Transverse colon (tissue), 4 donors: Measurements from ENCODE around the gene C6orf120. TPM values are rescaled to one million over a fixed set of nuclear protein-coding genes. Genes with fewer than 3 reads are reported as not detected.

Experiments used
- DNase-seq: peaks from one replicate; pipeline ENCODE4 v3.0.0-alpha.2; 2019
- H3K27ac ChIP-seq, 4 donors: fragments of 200-600 bp; sonication (generic); 2 replicates each; pipeline ENCODE4 v1.5.1; 2016 to 2018; ENCODE audit warnings: inconsistent platforms in 4 of 4
- H3K27me3 ChIP-seq: fragments of 200-600 bp; sonication (generic); 2 replicates; pipeline ENCODE4 v1.5.1; 2017; ENCODE audit warnings: inconsistent platforms
- H3K36me3 ChIP-seq, 4 donors: fragments of 200-600 bp; sonication (generic); 2 replicates each; pipeline ENCODE4 v1.5.1; 2017 to 2019; ENCODE audit warnings: inconsistent platforms in 4 of 4
- H3K4me1 ChIP-seq, 4 donors: fragments of 200-600 bp; sonication (generic); 2 replicates each; pipeline ENCODE4 v1.5.1; 2017 to 2020; ENCODE audit warnings: inconsistent platforms in 4 of 4
- H3K4me3 ChIP-seq, 4 donors: fragments of 200-600 bp; sonication (generic); 1 replicate in 1 of 4; 2 replicates in 3 of 4; pipeline versions ENCODE4 v1.5.1 to v1.6.1; 2017 to 2019; ENCODE audit warnings: inconsistent platforms in 4 of 4
- H3K9me3 ChIP-seq, 2 donors: fragments of 200-600 bp; sonication (generic); 2 replicates each; pipeline ENCODE4 v1.5.1; 2017 to 2019; ENCODE audit warnings: inconsistent platforms in 2 of 2
- CTCF ChIP-seq, 5 experiments: fragments of 200-600 bp in 3 of 5; fragments of 450-650 bp in 2 of 5; sonication (generic) in 3 of 5; IDR thresholded peaks; 1 replicate in 2 of 5; 2 replicates in 3 of 5; pipeline ENCODE4 v1.5.1; 2016 to 2017; ENCODE audit warnings: antibody characterized with exemption in 5 of 5, inconsistent platforms in 3 of 5, mild to moderate bottlenecking in 2 of 5, moderate library complexity in 1 of 5
- EP300 ChIP-seq: sonication (generic); formaldehyde crosslinking; IDR thresholded peaks from one replicate; pipeline ENCODE4 v1.6.1; 2017; ENCODE audit warnings: antibody characterized with exemption, low read depth
- POLR2A ChIP-seq: fragments of 450-650 bp; IDR thresholded peaks from one replicate; pipeline ENCODE4 v1.6.1; 2016; ENCODE audit warnings: antibody characterized with exemption, mild to moderate bottlenecking, moderate library complexity
- POLR2AphosphoS5 ChIP-seq, 3 donors: sonication (generic); formaldehyde crosslinking; IDR thresholded peaks; one replicate each; pipeline ENCODE4 v1.6.1; 2016; ENCODE audit warnings: antibody characterized with exemption in 3 of 3
- WGBS, 2 donors: methylation state at CpG; one replicate each; pipeline ENCODE4 v1.1.5; 2018; ENCODE audit warnings: low coverage in 1 of 2; 5-methylcytosine and 5-hydroxymethylcytosine counted together
- in situ Hi-C, 4 donors: fragments of 200-750 bp; cut with MboI; loops; one replicate each; pipeline versions ENCODE4 v1.15.0 to v1.15.1; 2017; ENCODE audit warnings: low sequenced_read_pairs in 3 of 4, low pct_ligation_motif_present in 1 of 4, low pct_unique_long_range_greater_than_20kb in 1 of 4
- intact Hi-C: fragments of 100-400 bp; cut with DNase I; formaldehyde crosslinking; loops from one replicate; pipeline ENCODE4 v1.15.1; 2023; ENCODE audit warnings: low total_unique reads
- total RNA-seq, 4 donors: library from RNA; depleted of rRNA; stranded (reverse); fragments of >200 nt; gene quantifications; one replicate each; pipeline ENCODE4 v1.1.0, GENCODE V29; 2016

C6orf120 gene
- total RNA-seq, 4 donors from 2014 or later, result 20.5 to 45.2 (median 40.5) TPM

GRCh38 chr6:169661391-169661756 is 40.6 kb upstream of the C6orf120 start:
- WGBS, 2 donors, result 97% methylated on average over 7 of the region's 7 CpGs; no CpG with 5 or more reads in 1 of the 2 donors
- in situ Hi-C loops (no loop called here), intact Hi-C loops (no loop called here)
- H3K27me3 ChIP-seq, result no peaks in the 10 kb centered on the region
- no peaks in the 10 kb centered on the region for H3K4me1 ChIP-seq
- no peak overlapping the region for H3K4me3 ChIP-seq
- no peak for DNase-seq
- H3K27ac ChIP-seq, result no peak overlapping the region
- H3K36me3 ChIP-seq, result peaks cover 0 to 8% (median 0%) of the 10 kb centered on the region in 4 donors
- no peak for TF ChIP-seq EP300
- TF ChIP-seq POLR2AphosphoS5 (IDR thresholded peaks at IDR 0.05), result no peak
- TF ChIP-seq CTCF (IDR thresholded peaks at IDR 0.05), result no peak
- TF ChIP-seq POLR2A, result no peak
- H3K9me3 ChIP-seq, result no peaks in the 10 kb centered on the region

- Histone ChIP-seq H3K9me3 (no peaks in the 10 kb centered on the region), H3K4me3 (no peak overlapping the region), H3K27ac (no peak overlapping the region), H3K27me3 (no peaks in the 10 kb centered on the region), H3K36me3 (no peaks in the 10 kb centered on the region), H3K4me1 (no peaks in the 10 kb centered on the region)
- no peak for TF ChIP-seq CTCF (IDR thresholded peaks at IDR 0.05)
- no peak for TF ChIP-seq POLR2AphosphoS5 (IDR thresholded peaks at IDR 0.05)
- no peak for TF ChIP-seq POLR2A
- TF ChIP-seq EP300, result no peak
- 89 to 94% methylated on average over 3 to 8 of the region's 8 CpGs for WGBS, 2 donors
- no peak for DNase-seq
- in situ Hi-C loops (no loop called here), intact Hi-C loops (no loop called here)
Measured at GRCh38 chr6:169663468-169663867, 38.5 kb upstream of the C6orf120 start.

- Histone ChIP-seq H3K36me3 (peaks cover 0 to 1% (median 0%) of the 10 kb centered on the region in 4 donors), H3K4me1 (no peaks in the 10 kb centered on the region), H3K27me3 (no peaks in the 10 kb centered on the region), H3K27ac (no peak overlapping the region), H3K9me3 (no peaks in the 10 kb centered on the region), H3K4me3 (no peak overlapping the region)
- intact Hi-C loops, result no loop called here
- in situ Hi-C loops, result no loop called here
- no peak for DNase-seq
- 80 to 95% methylated on average over 1 to 14 of the region's 14 CpGs for WGBS, 2 donors
- TF ChIP-seq POLR2A, result no peak
- TF ChIP-seq CTCF (IDR thresholded peaks at IDR 0.05), result no peak
- no peak for TF ChIP-seq EP300
- no peak for TF ChIP-seq POLR2AphosphoS5 (IDR thresholded peaks at IDR 0.05)
Measured at GRCh38 chr6:169664227-169664626, 37.7 kb upstream of the C6orf120 start.

GRCh38 chr6:169665289-169665688 is 36.6 kb upstream of the C6orf120 start:
- no peak overlapping the region for H3K27ac ChIP-seq
- H3K4me1 ChIP-seq, result no peaks in the 10 kb centered on the region
- DNase-seq, result no peak
- no peak overlapping the region for H3K4me3 ChIP-seq
- in situ Hi-C loops (no loop called here), intact Hi-C loops (no loop called here)
- H3K9me3 ChIP-seq, result no peaks in the 10 kb centered on the region
- no peak for TF ChIP-seq POLR2A
- TF ChIP-seq POLR2AphosphoS5 (IDR thresholded peaks at IDR 0.05), result no peak
- TF ChIP-seq CTCF (IDR thresholded peaks at IDR 0.05), result no peak
- no peak for TF ChIP-seq EP300
- H3K27me3 ChIP-seq, result no peaks in the 10 kb centered on the region
- peaks cover 0 to 1% (median 0%) of the 10 kb centered on the region in 4 donors for H3K36me3 ChIP-seq
- 86 to 93% methylated on average over 6 to 9 of the region's 9 CpGs for WGBS, 2 donors
